Measurements from ENCODE around the gene AMPD3. TPM values are rescaled to one million over a fixed set of nuclear protein-coding genes. Genes with fewer than 3 reads are reported as not detected.

Gene AMPD3
- total RNA-seq, 1 experiment from 2014 or later: 5.9 TPM

DNA sequence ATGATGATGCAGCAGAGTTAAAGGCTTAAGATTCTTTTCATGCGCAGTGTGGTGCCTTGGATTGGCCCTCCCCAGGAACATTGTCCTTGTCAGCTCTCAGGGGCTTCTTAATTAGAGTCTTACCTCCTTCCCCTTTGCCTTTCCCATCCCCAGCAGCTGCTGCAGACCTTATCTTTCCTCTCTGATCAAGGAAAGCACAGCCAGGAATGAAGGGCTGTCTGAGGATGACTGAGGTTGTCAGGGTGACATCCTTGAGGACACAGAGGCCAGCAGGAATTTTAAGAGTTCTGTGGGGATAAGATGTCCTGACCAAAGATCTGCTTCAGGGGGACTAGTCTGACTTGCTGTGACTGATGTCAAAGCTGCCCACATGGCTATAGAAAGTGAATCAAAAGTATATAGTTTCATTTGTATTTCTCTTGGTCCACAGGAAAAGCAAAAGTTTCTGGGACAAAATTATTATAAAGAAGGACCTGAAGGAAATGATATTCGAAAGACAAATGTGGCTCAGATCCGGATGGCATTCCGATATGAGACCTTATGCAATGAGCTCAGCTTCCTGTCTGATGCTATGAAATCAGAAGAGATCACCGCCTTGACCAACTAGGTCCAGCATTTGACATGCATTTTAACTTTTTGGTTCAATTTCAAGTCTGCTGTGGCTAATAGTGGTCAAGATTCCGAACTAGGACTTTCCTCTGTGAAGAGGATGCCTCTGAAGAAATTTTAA is 50.4 kb downstream of the AMPD3 start:
- H3K23ac ChIP-seq (ENCODE audit: insufficient read length, low read depth, low read length): no peak overlapping the region
- no CpG with 5 or more reads among the region's 6 CpGs for WGBS (ENCODE audit: extremely low coverage, insufficient read length, low lambda C conversion rate)
- H4K20me1 ChIP-seq (ENCODE audit: control insufficient read depth, insufficient read depth, insufficient read length): no peaks in the 10 kb centered on the region
- no peak overlapping the region for H3K4me3 Mint-ChIP-seq
- H2BK12ac ChIP-seq (ENCODE audit: insufficient read length, low read depth, low read length): no peak overlapping the region
- no peak overlapping the region for H3K27ac ChIP-seq (ENCODE audit: insufficient read length, low read depth, low read length)
- no peak overlapping the region for H2BK15ac ChIP-seq (ENCODE audit: low read depth, low read length)
- no peaks in the 10 kb centered on the region for H3K79me2 ChIP-seq (ENCODE audit: insufficient read depth, low read length)
- H3K14ac ChIP-seq (ENCODE audit: insufficient read depth, low read length): no peak overlapping the region
- H3K79me1 ChIP-seq (ENCODE audit: insufficient read depth, low read depth, low read length, poor library complexity, severe bottlenecking): no peaks in the 10 kb centered on the region
- no peaks in the 10 kb centered on the region for H3K9me3 ChIP-seq (ENCODE audit: control insufficient read depth, low read depth, low read length)
- H3K4ac ChIP-seq (ENCODE audit: low read depth, low read length): no peak overlapping the region
- 0 out of 2 replicates have a peak, but pooled peaks cover 2% of the 10 kb centered on the region for H3K4me1 ChIP-seq (ENCODE audit: insufficient read depth, low read length)
- no peak overlapping the region for H3T11ph ChIP-seq (ENCODE audit: low read length)
- H3K9me3 Mint-ChIP-seq: no peaks in the 10 kb centered on the region
- H3K23me2 ChIP-seq (ENCODE audit: insufficient read length, low read depth, low read length, poor library complexity, severe bottlenecking): no peaks in the 10 kb centered on the region
- H3K18ac ChIP-seq (ENCODE audit: insufficient read length, low read depth, low read length): no peak overlapping the region
- peaks cover 1 to 5% (median 3%) of the 10 kb centered on the region in 3 experiments; a peak in 4 of 7 replicates for H3K36me3 Mint-ChIP-seq (ENCODE audit: insufficient read depth in 1 of 3, low read depth in 3 of 3)
- no peak overlapping the region for H2BK120ac ChIP-seq (ENCODE audit: low read depth, low read length, poor library complexity, severe bottlenecking)
- H3K27ac Mint-ChIP-seq: peak overlapping the region in 1 of 3 experiments; percentile 60; a peak in 1 of 7 replicates
- H4K91ac ChIP-seq (ENCODE audit: insufficient read length, low read depth, low read length): no peak overlapping the region
- no peak overlapping the region for H3K4me2 ChIP-seq (ENCODE audit: insufficient read depth, insufficient read length, low read length)
- H2BK20ac ChIP-seq (ENCODE audit: low read depth, low read length, poor library complexity, severe bottlenecking): no peak overlapping the region
- H2BK5ac ChIP-seq (ENCODE audit: insufficient read length, low read length): no peak overlapping the region
- H3K27me3 ChIP-seq (ENCODE audit: insufficient read depth, low read length): no peaks in the 10 kb centered on the region
- no peak overlapping the region for H2AFZ ChIP-seq (ENCODE audit: low read length)
- peaks cover 8 to 9% of the 10 kb centered on the region in 2 experiments for H3K4me1 Mint-ChIP-seq
- no peak overlapping the region for H4K8ac ChIP-seq (replicated peaks; ENCODE audit: insufficient read length, low read depth, low read length)
- H3K27me3 Mint-ChIP-seq (ENCODE audit: low read depth): no peaks in the 10 kb centered on the region
- H2AK5ac ChIP-seq (ENCODE audit: insufficient read length, low read length): no peak overlapping the region
- no peak overlapping the region for H4K5ac ChIP-seq (ENCODE audit: insufficient read length, low read depth, low read length)
- no peak overlapping the region for H3K9ac ChIP-seq (ENCODE audit: extremely low read depth, insufficient read length, low read length)
- no peak overlapping the region for H3K56ac ChIP-seq (ENCODE audit: insufficient read length, low read depth, low read length)
- DNase-seq: no peak
- TF ChIP-seq, protein P1, sequence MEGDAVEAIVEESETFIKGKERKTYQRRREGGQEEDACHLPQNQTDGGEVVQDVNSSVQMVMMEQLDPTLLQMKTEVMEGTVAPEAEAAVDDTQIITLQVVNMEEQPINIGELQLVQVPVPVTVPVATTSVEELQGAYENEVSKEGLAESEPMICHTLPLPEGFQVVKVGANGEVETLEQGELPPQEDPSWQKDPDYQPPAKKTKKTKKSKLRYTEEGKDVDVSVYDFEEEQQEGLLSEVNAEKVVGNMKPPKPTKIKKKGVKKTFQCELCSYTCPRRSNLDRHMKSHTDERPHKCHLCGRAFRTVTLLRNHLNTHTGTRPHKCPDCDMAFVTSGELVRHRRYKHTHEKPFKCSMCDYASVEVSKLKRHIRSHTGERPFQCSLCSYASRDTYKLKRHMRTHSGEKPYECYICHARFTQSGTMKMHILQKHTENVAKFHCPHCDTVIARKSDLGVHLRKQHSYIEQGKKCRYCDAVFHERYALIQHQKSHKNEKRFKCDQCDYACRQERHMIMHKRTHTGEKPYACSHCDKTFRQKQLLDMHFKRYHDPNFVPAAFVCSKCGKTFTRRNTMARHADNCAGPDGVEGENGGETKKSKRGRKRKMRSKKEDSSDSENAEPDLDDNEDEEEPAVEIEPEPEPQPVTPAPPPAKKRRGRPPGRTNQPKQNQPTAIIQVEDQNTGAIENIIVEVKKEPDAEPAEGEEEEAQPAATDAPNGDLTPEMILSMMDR (conservative IDR thresholded peaks at IDR 0.05): no peak
